ENCODE data around the gene RAB1A. TPM values are rescaled to one million over a fixed set of nuclear protein-coding genes. Genes with fewer than 3 reads are reported as not detected.

Gene RAB1A
- total and polyA plus RNA-seq, 10 of the 15 experiments (the other 5 are each of a cell fraction or from before 2014, with no cell fraction given): 48.9 to 171 (median 83.4) TPM

GRCh38 chr2:65112633-65113032 is 17.3 kb downstream of the RAB1A start (continued):
- TF ChIP-seq SKIL (IDR thresholded peaks at IDR 0.05; ENCODE audit: low read depth, poor library complexity, severe bottlenecking): no peak
- no peak for TF ChIP-seq POLR2AphosphoS2 (IDR thresholded peaks at IDR 0.05; ENCODE audit: low read depth, low read length)
- TF ChIP-seq, protein P1, sequence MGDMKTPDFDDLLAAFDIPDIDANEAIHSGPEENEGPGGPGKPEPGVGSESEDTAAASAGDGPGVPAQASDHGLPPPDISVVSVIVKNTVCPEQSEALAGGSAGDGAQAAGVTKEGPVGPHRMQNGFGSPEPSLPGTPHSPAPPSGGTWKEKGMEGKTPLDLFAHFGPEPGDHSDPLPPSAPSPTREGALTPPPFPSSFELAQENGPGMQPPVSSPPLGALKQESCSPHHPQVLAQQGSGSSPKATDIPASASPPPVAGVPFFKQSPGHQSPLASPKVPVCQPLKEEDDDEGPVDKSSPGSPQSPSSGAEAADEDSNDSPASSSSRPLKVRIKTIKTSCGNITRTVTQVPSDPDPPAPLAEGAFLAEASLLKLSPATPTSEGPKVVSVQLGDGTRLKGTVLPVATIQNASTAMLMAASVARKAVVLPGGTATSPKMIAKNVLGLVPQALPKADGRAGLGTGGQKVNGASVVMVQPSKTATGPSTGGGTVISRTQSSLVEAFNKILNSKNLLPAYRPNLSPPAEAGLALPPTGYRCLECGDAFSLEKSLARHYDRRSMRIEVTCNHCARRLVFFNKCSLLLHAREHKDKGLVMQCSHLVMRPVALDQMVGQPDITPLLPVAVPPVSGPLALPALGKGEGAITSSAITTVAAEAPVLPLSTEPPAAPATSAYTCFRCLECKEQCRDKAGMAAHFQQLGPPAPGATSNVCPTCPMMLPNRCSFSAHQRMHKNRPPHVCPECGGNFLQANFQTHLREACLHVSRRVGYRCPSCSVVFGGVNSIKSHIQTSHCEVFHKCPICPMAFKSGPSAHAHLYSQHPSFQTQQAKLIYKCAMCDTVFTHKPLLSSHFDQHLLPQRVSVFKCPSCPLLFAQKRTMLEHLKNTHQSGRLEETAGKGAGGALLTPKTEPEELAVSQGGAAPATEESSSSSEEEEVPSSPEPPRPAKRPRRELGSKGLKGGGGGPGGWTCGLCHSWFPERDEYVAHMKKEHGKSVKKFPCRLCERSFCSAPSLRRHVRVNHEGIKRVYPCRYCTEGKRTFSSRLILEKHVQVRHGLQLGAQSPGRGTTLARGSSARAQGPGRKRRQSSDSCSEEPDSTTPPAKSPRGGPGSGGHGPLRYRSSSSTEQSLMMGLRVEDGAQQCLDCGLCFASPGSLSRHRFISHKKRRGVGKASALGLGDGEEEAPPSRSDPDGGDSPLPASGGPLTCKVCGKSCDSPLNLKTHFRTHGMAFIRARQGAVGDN (IDR thresholded peaks at IDR 0.05): no peak
- TF ChIP-seq RB1 (IDR thresholded peaks at IDR 0.05; ENCODE audit: borderline replicate concordance): no peak
- no peak for TF ChIP-seq ZNF592 (IDR thresholded peaks at IDR 0.05)
- TF ChIP-seq ZSCAN29 (IDR thresholded peaks at IDR 0.05): no peak

Measured in GM12878 (cell line).